Uterus (tissue), 4 donors: ENCODE data around the gene YWHAH. TPM values are rescaled to one million over a fixed set of nuclear protein-coding genes. Genes with fewer than 3 reads are reported as not detected.
A peak's percentile ranks its signal among the peaks of the same experiment; 100 is the strongest.

Experiments used
- DNase-seq, 2 donors: peaks; one replicate each; pipeline ENCODE4 v3.0.0-alpha.2; 2019 to 2020
- H3K27ac ChIP-seq, 2 donors: fragments of 200-600 bp; sonication (generic); 1 replicate in 1 of 2; 2 replicates in 1 of 2; pipeline ENCODE4 v1.5.1; 2016 to 2018
- H3K27me3 ChIP-seq, 2 donors: fragments of 200-600 bp; sonication (generic); one replicate each; pipeline ENCODE4 v1.5.1; 2018 to 2019; ENCODE audit warnings: control low read depth in 1 of 2
- H3K36me3 ChIP-seq, 2 donors: fragments of 200-600 bp; sonication (generic); one replicate each; pipeline ENCODE4 v1.5.1; 2019; ENCODE audit warnings: control low read depth in 1 of 2
- H3K4me1 ChIP-seq, 2 donors: fragments of 200-600 bp; sonication (generic); one replicate each; pipeline ENCODE4 v1.5.1; 2018 to 2019; ENCODE audit warnings: control low read depth in 1 of 2
- H3K4me3 ChIP-seq, 2 donors: fragments of 200-600 bp; sonication (generic); 1 replicate in 1 of 2; 2 replicates in 1 of 2; pipeline ENCODE4 v1.5.1; 2018 to 2019; ENCODE audit warnings: mild to moderate bottlenecking in 1 of 2
- H3K9me3 ChIP-seq, 2 donors: fragments of 200-600 bp; sonication (generic); one replicate each; pipeline ENCODE4 v1.5.1; 2019; ENCODE audit warnings: control low read depth in 1 of 2
- POLR2A ChIP-seq, 2 donors: fragments of 450-650 bp; IDR thresholded peaks; one replicate each; pipeline ENCODE4 v1.6.1; 2016; ENCODE audit warnings: antibody characterized with exemption in 2 of 2, mild to moderate bottlenecking in 1 of 2, moderate library complexity in 1 of 2
- intact Hi-C: fragments of 100-400 bp; cut with DNase I; formaldehyde crosslinking; loops from one replicate; pipeline ENCODE4 v1.15.1; 2023; ENCODE audit warnings: low total_unique reads
- total RNA-seq, 4 donors: library from RNA; depleted of rRNA in 3 of 4; stranded (reverse); fragments of >200 nt in 3 of 4; gene quantifications; one replicate each; pipeline versions ENCODE4 v1.1.0 to v1.2.4, GENCODE V29; 2014 to 2023
- TF ChIP-seq, protein P1 (sequence below), 4 experiments: fragments of 200-600 bp in 2 of 4; fragments of 450-650 bp in 2 of 4; sonication (generic) in 2 of 4; IDR thresholded peaks; one replicate each; pipeline ENCODE4 v1.5.1; 2016 to 2019; ENCODE audit warnings: antibody characterized with exemption in 4 of 4, mild to moderate bottlenecking in 2 of 4, moderate library complexity in 1 of 4
- donor health status: DM: yes; HTN: yes; CAD: no.

The YWHAH gene
- total RNA-seq, 4 donors from 2014 or later: 37.1 to 209 (median 101) TPM

DNA sequence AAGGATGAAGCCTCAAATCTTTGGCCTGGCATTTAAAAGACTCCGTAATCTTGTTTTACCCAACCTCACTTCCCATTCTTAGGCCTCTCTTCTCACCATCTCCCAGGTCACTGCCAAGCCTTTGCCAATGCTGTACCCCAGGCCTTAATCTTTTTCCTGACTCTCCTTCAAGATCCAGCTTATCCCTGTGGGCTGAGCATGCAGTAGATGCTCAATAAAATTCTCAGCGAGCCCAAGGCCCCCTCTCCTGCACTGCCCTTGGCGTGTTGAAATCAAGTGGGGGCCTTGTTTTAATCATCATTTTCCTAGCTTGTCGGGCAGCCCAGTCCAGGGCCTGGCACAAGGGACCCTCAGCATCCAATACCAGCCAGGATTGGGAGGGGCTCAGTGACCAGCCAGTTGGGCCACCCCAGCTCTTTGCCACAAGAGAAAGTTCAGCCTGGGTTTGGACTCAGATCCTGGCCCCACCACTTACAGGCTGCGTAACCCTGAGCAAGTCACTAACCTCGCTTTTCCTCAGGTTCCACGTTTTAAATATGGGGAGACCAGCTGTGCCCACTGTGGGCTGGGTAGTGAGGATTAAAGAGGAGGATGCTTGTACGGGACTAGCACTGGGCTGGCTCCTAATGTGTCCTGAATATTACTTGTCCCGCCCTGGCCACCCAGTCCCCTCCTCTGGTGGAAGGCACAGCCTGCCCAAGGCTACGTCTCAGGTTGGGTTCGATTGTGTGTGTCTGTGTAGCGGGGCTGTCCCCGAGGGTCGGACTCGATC lies 943 bp upstream of the YWHAH start:
- Histone ChIP-seq H3K4me3 (peak overlapping the region; percentile 83 to 98), H3K36me3 (no peaks in the 10 kb centered on the region), H3K9me3 (no peaks in the 10 kb centered on the region), H3K4me1 (no peaks in the 10 kb centered on the region), H3K27me3 (no peaks in the 10 kb centered on the region), H3K27ac (peak overlapping the region; percentile 98 to 100)
- DNase-seq: peak in 1 of 2 donors; percentile 21
- intact Hi-C loops: no loop called here
- TF ChIP-seq POLR2A (IDR thresholded peaks at IDR 0.05): no peak
- TF ChIP-seq, protein P1, sequence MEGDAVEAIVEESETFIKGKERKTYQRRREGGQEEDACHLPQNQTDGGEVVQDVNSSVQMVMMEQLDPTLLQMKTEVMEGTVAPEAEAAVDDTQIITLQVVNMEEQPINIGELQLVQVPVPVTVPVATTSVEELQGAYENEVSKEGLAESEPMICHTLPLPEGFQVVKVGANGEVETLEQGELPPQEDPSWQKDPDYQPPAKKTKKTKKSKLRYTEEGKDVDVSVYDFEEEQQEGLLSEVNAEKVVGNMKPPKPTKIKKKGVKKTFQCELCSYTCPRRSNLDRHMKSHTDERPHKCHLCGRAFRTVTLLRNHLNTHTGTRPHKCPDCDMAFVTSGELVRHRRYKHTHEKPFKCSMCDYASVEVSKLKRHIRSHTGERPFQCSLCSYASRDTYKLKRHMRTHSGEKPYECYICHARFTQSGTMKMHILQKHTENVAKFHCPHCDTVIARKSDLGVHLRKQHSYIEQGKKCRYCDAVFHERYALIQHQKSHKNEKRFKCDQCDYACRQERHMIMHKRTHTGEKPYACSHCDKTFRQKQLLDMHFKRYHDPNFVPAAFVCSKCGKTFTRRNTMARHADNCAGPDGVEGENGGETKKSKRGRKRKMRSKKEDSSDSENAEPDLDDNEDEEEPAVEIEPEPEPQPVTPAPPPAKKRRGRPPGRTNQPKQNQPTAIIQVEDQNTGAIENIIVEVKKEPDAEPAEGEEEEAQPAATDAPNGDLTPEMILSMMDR (IDR thresholded peaks at IDR 0.05): no peak

- Histone ChIP-seq H3K4me1 (no peaks in the 10 kb centered on the region), H3K27me3 (no peaks in the 10 kb centered on the region), H3K9me3 (no peaks in the 10 kb centered on the region), H3K27ac (peak overlapping the region; percentile 98 to 100), H3K36me3 (no peaks in the 10 kb centered on the region), H3K4me3 (peak overlapping the region; percentile 83 to 98)
- intact Hi-C loops: no loop called here
- TF ChIP-seq POLR2A (IDR thresholded peaks at IDR 0.05): no peak
- TF ChIP-seq, protein P1 (IDR thresholded peaks at IDR 0.05): peak in 1 of 4 experiments; percentile 1
- peak in 1 of 2 donors; percentile 49 for DNase-seq
Observed at GRCh38 chr22:31944700-31945442, 536 bp downstream of the YWHAH start.

- TF ChIP-seq POLR2A (IDR thresholded peaks at IDR 0.05): no peak
- TF ChIP-seq, protein P1 (IDR thresholded peaks at IDR 0.05): no peak
- peak overlapping the region; percentile 98 to 100 for H3K27ac ChIP-seq
- H3K9me3 ChIP-seq: no peaks in the 10 kb centered on the region
- DNase-seq: no peak
- peaks cover 0 to 5% of the 10 kb centered on the region in 2 donors for H3K4me1 ChIP-seq
- peak overlapping the region; percentile 83 to 98 for H3K4me3 ChIP-seq
- H3K27me3 ChIP-seq: no peaks in the 10 kb centered on the region
- intact Hi-C loops: no loop called here
- H3K36me3 ChIP-seq: no peaks in the 10 kb centered on the region
Observed at GRCh38 chr22:31945443-31945855, 1.1 kb downstream of the YWHAH start.

GRCh38 chr22:31945971-31946680 lies 1.8 kb downstream of the YWHAH start:
- no peak for DNase-seq
- no peaks in the 10 kb centered on the region for H3K9me3 ChIP-seq
- peaks cover 0 to 9% of the 10 kb centered on the region in 2 donors for H3K4me1 ChIP-seq
- peak overlapping the region; percentile 98 to 100 for H3K27ac ChIP-seq
- intact Hi-C loops: no loop called here
- no peak for TF ChIP-seq POLR2A (IDR thresholded peaks at IDR 0.05)
- TF ChIP-seq, protein P1 (IDR thresholded peaks at IDR 0.05): no peak
- H3K36me3 ChIP-seq: no peaks in the 10 kb centered on the region
- H3K4me3 ChIP-seq: peak overlapping the region; percentile 83 to 98
- no peaks in the 10 kb centered on the region for H3K27me3 ChIP-seq
